ENCODE data around the gene VILL. TPM values are rescaled to one million over a fixed set of nuclear protein-coding genes. Genes with fewer than 3 reads are reported as not detected.
A peak's percentile ranks its signal among the peaks of the same experiment; 100 is the strongest.

Gene VILL
- total and polyA plus RNA-seq, 2 donors (not counting 3 experiments of a cell fraction or from before 2014, with no cell fraction given) = 9.0 to 10.0 TPM

- Histone ChIP-seq H2AFZ (ENCODE audit: low read depth, low read length) (no peak overlapping the region), H3K4me3 (replicated peaks in 1 of 3; ENCODE audit: insufficient read depth in 1 of 3, low read depth in 1 of 3, low read length in 3 of 3) (no peak overlapping the region), H3K27ac (ENCODE audit: insufficient read depth, low read depth, low read length) (no peak overlapping the region), H3K4me2 (ENCODE audit: insufficient read depth, low read length) (no peak overlapping the region), H3K4me1 (ENCODE audit: control insufficient read depth, extremely low read depth, insufficient read depth, low read length) (peaks cover 4% of the 10 kb centered on the region), H3K79me2 (ENCODE audit: control insufficient read depth, insufficient read depth, low read length) (no peaks in the 10 kb centered on the region), H3K9me3 (replicated peaks; ENCODE audit: control insufficient read depth, insufficient read depth, low read length) (no peaks in the 10 kb centered on the region), H3K9ac (replicated peaks; ENCODE audit: extremely low read depth, insufficient read depth, low read length) (no peak overlapping the region), H3K27me3 (ENCODE audit: control insufficient read depth in 2 of 2, insufficient read depth in 2 of 2, low read length in 2 of 2) (no peaks in the 10 kb centered on the region), H3K36me3 (ENCODE audit: control insufficient read depth in 2 of 2, extremely low read depth in 1 of 2, insufficient read depth in 2 of 2, low read length in 2 of 2) (peaks cover 0 to 14% of the 10 kb centered on the region in 2 experiments), H3K9me1 (replicated peaks; ENCODE audit: control insufficient read depth, extremely low read depth, insufficient read depth, low read length) (no peaks in the 10 kb centered on the region), H4K20me1 (replicated peaks; ENCODE audit: control insufficient read depth, extremely low read depth, insufficient read depth, low read length) (no peaks in the 10 kb centered on the region)
- DNase-seq (ENCODE audit: low read depth, low spot score) (peak; percentile 17), FAIRE-seq (peak; percentile 67)
- ChIA-PET CTCF (interaction anchor here (0.6 to 3.6 kb wide), 13 partner anchors 9 to 659 kb away, joined by 3 to 34 read pairs (median 4); no protein-coding TSS in a partner anchor), POLR2A (no interaction called here)
- intact Hi-C loops (cut with micrococcal nuclease) (loop anchor here (1.0 kb wide), 2 partner anchors 29 to 148 kb away; no protein-coding TSS in a partner anchor), dilution Hi-C loops (cut with MboI; ENCODE audit: extremely low pct_ligation_motif_present, low sequenced_read_pairs) (no loop called here)
- peak; percentile 71 to 93 for TF ChIP-seq CTCF (IDR thresholded peaks at IDR 0.05; ENCODE audit: extremely low read depth in 1 of 2, insufficient read depth in 1 of 2, low read depth in 1 of 2, low read length in 2 of 2)
- TF ChIP-seq EZH2 (IDR thresholded peaks at IDR 0.05; ENCODE audit: borderline replicate concordance, low read depth, low read length, severe bottlenecking) = no peak
- no TSS peak for BruUV-seq (replicated peaks)
These were observed 12.8 kb downstream of the VILL start for GRCh38 chr3:38003371-38003816.

- no TSS peak for BruUV-seq (replicated peaks)
- POLR2A ChIA-PET = no interaction called here
- H3K36me3 ChIP-seq (ENCODE audit: control insufficient read depth in 2 of 2, extremely low read depth in 1 of 2, insufficient read depth in 2 of 2, low read length in 2 of 2) = peaks cover 0 to 14% of the 10 kb centered on the region in 2 experiments
- dilution Hi-C loops (cut with MboI; ENCODE audit: extremely low pct_ligation_motif_present, low sequenced_read_pairs) = no loop called here
- H2AFZ ChIP-seq (ENCODE audit: low read depth, low read length) = no peak overlapping the region
- no peak overlapping the region for H3K4me3 ChIP-seq (replicated peaks in 1 of 3; ENCODE audit: insufficient read depth in 1 of 3, low read depth in 1 of 3, low read length in 3 of 3)
- no peak for DNase-seq (ENCODE audit: low read depth, low spot score)
- no peaks in the 10 kb centered on the region for H3K9me3 ChIP-seq (replicated peaks; ENCODE audit: control insufficient read depth, insufficient read depth, low read length)
- H3K9me1 ChIP-seq (replicated peaks; ENCODE audit: control insufficient read depth, extremely low read depth, insufficient read depth, low read length) = no peaks in the 10 kb centered on the region
- H3K4me2 ChIP-seq (ENCODE audit: insufficient read depth, low read length) = no peak overlapping the region
- no peak overlapping the region for H3K27ac ChIP-seq (ENCODE audit: insufficient read depth, low read depth, low read length)
- intact Hi-C loops (cut with micrococcal nuclease) = loop anchor here (1.0 kb wide), 2 partner anchors 30 to 149 kb away; no protein-coding TSS in a partner anchor
- H4K20me1 ChIP-seq (replicated peaks; ENCODE audit: control insufficient read depth, extremely low read depth, insufficient read depth, low read length) = no peaks in the 10 kb centered on the region
- no peak overlapping the region for H3K9ac ChIP-seq (replicated peaks; ENCODE audit: extremely low read depth, insufficient read depth, low read length)
- TF ChIP-seq JUN (IDR thresholded peaks at IDR 0.05; ENCODE audit: borderline replicate concordance, insufficient read depth, insufficient read length, low read depth) (no peak), POLR2A (IDR thresholded peaks at IDR 0.05; ENCODE audit: low read depth, low read length) (no peak), FOS (IDR thresholded peaks at IDR 0.05; ENCODE audit: borderline replicate concordance, insufficient read depth, low read length) (no peak), MYC (IDR thresholded peaks at IDR 0.05; ENCODE audit: low read depth, low read length) (no peak), CTCF (IDR thresholded peaks at IDR 0.05; ENCODE audit: extremely low read depth in 1 of 2, insufficient read depth in 1 of 2, low read depth in 1 of 2, low read length in 2 of 2) (no peak), MAX (IDR thresholded peaks at IDR 0.05; ENCODE audit: insufficient read depth, insufficient read length) (no peak), GATA2 (IDR thresholded peaks at IDR 0.05; ENCODE audit: insufficient read depth, insufficient read length, low read depth, low read length) (no peak), POLR2AphosphoS5 (IDR thresholded peaks at IDR 0.05; ENCODE audit: insufficient read depth, low read depth, low read length) (no peak), EZH2 (IDR thresholded peaks at IDR 0.05; ENCODE audit: borderline replicate concordance, low read depth, low read length, severe bottlenecking) (no peak)
- CTCF ChIA-PET = interaction anchor here (0.6 to 3.6 kb wide), 13 partner anchors 9 to 659 kb away, joined by 3 to 34 read pairs (median 4); no protein-coding TSS in a partner anchor
- H3K4me1 ChIP-seq (ENCODE audit: control insufficient read depth, extremely low read depth, insufficient read depth, low read length) = no peaks in the 10 kb centered on the region
- no peaks in the 10 kb centered on the region for H3K79me2 ChIP-seq (ENCODE audit: control insufficient read depth, insufficient read depth, low read length)
- H3K27me3 ChIP-seq (ENCODE audit: control insufficient read depth in 2 of 2, insufficient read depth in 2 of 2, low read length in 2 of 2) = no peaks in the 10 kb centered on the region
- FAIRE-seq = no peak
These were observed 13.3 kb downstream of the VILL start for GRCh38 chr3:38003817-38004414.
